ENCODE data around the gene SYS1.

- TF ChIP-seq, protein P1, sequence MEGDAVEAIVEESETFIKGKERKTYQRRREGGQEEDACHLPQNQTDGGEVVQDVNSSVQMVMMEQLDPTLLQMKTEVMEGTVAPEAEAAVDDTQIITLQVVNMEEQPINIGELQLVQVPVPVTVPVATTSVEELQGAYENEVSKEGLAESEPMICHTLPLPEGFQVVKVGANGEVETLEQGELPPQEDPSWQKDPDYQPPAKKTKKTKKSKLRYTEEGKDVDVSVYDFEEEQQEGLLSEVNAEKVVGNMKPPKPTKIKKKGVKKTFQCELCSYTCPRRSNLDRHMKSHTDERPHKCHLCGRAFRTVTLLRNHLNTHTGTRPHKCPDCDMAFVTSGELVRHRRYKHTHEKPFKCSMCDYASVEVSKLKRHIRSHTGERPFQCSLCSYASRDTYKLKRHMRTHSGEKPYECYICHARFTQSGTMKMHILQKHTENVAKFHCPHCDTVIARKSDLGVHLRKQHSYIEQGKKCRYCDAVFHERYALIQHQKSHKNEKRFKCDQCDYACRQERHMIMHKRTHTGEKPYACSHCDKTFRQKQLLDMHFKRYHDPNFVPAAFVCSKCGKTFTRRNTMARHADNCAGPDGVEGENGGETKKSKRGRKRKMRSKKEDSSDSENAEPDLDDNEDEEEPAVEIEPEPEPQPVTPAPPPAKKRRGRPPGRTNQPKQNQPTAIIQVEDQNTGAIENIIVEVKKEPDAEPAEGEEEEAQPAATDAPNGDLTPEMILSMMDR (IDR thresholded peaks at IDR 0.05), result no peak
- TF ChIP-seq POLR2A (IDR thresholded peaks at IDR 0.05), result no peak
Observed at GRCh38 chr20:45353746-45354145, 9.2 kb upstream of the SYS1 start.

Data from right lobe of liver (tissue), 4 donors.